A673 (cell line): Measurements from ENCODE around the gene GNPTAB. TPM values are rescaled to one million over a fixed set of nuclear protein-coding genes. Genes with fewer than 3 reads are reported as not detected.

Experiments
- BruUV-seq: library from RNA; stranded (reverse); fragments of 400-500 nt; replicated peaks from 2 replicates; lab custom pipeline; 2021; lab: Mats Ljungman, UMichigan
- CTCF ChIA-PET: fragments of 300-600 bp; sonication (Branson Sonifier 250); formaldehyde crosslinking; loops from one replicate; lab custom pipeline; 2022; ENCODE audit warnings: antibody characterized with exemption; lab: Charles Lee
- POLR2A ChIA-PET: fragments of 300-600 bp; sonication (Branson Sonifier 250); formaldehyde crosslinking; loops from one replicate; lab custom pipeline; 2022; ENCODE audit warnings: antibody characterized with exemption; ENCODE audit not compliant: low non-redundant PET; lab: Charles Lee
- DNase-seq: peaks from one replicate; pipeline ENCODE4 v3.0.0-alpha.2; 2015; ENCODE audit warnings: low spot score
- H3K27ac ChIP-seq: fragments of 200-600 bp; sonication (generic); 2 replicates; pipeline ENCODE4 v1.5.1; 2016; ENCODE audit warnings: mixed run types, low read depth, mild to moderate bottlenecking, mixed read lengths, antibody characterized with exemption, low read length; ENCODE audit not compliant: poor library complexity, severe bottlenecking
- H3K27me3 ChIP-seq: fragments of 200-600 bp; sonication (generic); replicated peaks from 2 replicates; pipeline ENCODE4 v1.6.1; 2017; ENCODE audit warnings: mixed run types, low read depth, mild to moderate bottlenecking, mixed read lengths, antibody characterized with exemption, low read length; ENCODE audit not compliant: insufficient read depth, poor library complexity
- H3K36me3 ChIP-seq: fragments of 200-600 bp; sonication (generic); 2 replicates; pipeline ENCODE4 v1.6.1; 2016; ENCODE audit warnings: mixed run types, mild to moderate bottlenecking, mixed read lengths, antibody characterized with exemption, low read length; ENCODE audit not compliant: insufficient read depth, poor library complexity, severe bottlenecking
- H3K4me1 ChIP-seq: fragments of 200-600 bp; sonication (generic); 2 replicates; pipeline ENCODE4 v1.6.1; 2017; ENCODE audit warnings: mixed run types, mild to moderate bottlenecking, mixed read lengths, antibody characterized with exemption, low read length; ENCODE audit not compliant: insufficient read depth, poor library complexity, severe bottlenecking
- H3K4me3 ChIP-seq: fragments of 200-600 bp; sonication (generic); 2 replicates; pipeline ENCODE4 v1.5.1; 2016; ENCODE audit warnings: low read depth, mixed run types, mild to moderate bottlenecking, mixed read lengths, low read length; ENCODE audit not compliant: poor library complexity, severe bottlenecking
- H3K9me3 ChIP-seq: fragments of 200-600 bp; sonication (generic); 2 replicates; pipeline ENCODE4 v1.6.1; 2016; ENCODE audit warnings: mixed run types, low read depth, mild to moderate bottlenecking, mixed read lengths, antibody characterized with exemption, low read length; ENCODE audit not compliant: poor library complexity, severe bottlenecking
- EZH2 ChIP-seq: fragments of 200-600 bp; sonication (generic); IDR thresholded peaks from 2 replicates; pipeline ENCODE4 v1.6.1; 2017; ENCODE audit warnings: borderline replicate concordance, low read depth, mild to moderate bottlenecking, mixed read lengths, antibody characterized with exemption, low read length; ENCODE audit not compliant: poor library complexity, severe bottlenecking
- intact Hi-C: fragments of 100-400 bp; cut with micrococcal nuclease; formaldehyde crosslinking; loops from one replicate; pipeline ENCODE4 v1.10.0; 2022; ENCODE audit not compliant: unreplicated experiment
- total RNA-seq: library from RNA; stranded (reverse); gene quantifications from 2 replicates; pipeline ENCODE4 v1.2.3, GENCODE V29; 2021
- TF ChIP-seq, protein P1 (sequence below): fragments of 300-800, 200-600 bp; sonication (generic); conservative IDR thresholded peaks from 2 replicates; pipeline ENCODE4 v1.5.1; 2017; ENCODE audit warnings: low read depth, mild to moderate bottlenecking, antibody characterized with exemption, low read length, moderate library complexity, mixed read lengths

GNPTAB gene
- total RNA-seq, 1 experiment from 2014 or later: 19.9 TPM

DNA sequence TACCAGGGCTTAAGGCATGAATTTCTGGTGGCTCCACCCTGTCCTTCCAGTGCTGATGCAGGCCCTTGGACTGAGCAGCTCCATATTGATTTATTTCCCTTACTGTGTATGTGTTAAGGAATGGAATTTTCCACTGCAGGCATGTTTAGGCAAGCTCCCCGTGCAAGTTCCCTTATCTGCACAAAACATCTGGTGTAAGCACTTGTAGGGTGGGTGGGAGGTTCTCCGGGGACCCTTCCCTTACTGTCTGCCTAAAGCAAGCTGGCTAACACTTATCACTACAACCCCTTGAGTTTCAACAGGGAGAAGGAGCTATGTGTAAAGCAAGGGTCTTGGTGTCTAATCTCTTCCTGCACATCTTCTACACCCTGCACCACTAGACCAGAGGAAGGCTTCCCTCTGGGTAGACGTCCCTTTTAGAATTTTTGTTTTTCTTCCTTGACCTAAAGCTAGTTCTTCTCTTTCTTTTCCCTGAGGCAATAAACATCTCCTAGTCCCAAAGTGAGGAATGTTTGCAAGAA lies 24.7 kb upstream of the GNPTAB start:
- intact Hi-C loops: no loop called here
- H3K9me3 ChIP-seq: no peaks in the 10 kb centered on the region
- BruUV-seq: no TSS peak
- H3K4me1 ChIP-seq: peaks cover 8% of the 10 kb centered on the region
- CTCF ChIA-PET: no interaction called here
- POLR2A ChIA-PET: no interaction called here
- no peak overlapping the region for H3K4me3 ChIP-seq
- no peaks in the 10 kb centered on the region for H3K36me3 ChIP-seq
- no peak for TF ChIP-seq EZH2
- TF ChIP-seq, protein P1, sequence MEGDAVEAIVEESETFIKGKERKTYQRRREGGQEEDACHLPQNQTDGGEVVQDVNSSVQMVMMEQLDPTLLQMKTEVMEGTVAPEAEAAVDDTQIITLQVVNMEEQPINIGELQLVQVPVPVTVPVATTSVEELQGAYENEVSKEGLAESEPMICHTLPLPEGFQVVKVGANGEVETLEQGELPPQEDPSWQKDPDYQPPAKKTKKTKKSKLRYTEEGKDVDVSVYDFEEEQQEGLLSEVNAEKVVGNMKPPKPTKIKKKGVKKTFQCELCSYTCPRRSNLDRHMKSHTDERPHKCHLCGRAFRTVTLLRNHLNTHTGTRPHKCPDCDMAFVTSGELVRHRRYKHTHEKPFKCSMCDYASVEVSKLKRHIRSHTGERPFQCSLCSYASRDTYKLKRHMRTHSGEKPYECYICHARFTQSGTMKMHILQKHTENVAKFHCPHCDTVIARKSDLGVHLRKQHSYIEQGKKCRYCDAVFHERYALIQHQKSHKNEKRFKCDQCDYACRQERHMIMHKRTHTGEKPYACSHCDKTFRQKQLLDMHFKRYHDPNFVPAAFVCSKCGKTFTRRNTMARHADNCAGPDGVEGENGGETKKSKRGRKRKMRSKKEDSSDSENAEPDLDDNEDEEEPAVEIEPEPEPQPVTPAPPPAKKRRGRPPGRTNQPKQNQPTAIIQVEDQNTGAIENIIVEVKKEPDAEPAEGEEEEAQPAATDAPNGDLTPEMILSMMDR: no peak
- no peak for DNase-seq
- H3K27ac ChIP-seq: no peak overlapping the region
- H3K27me3 ChIP-seq: no peaks in the 10 kb centered on the region

GRCh38 chr12:101854747-101855146 lies 24.0 kb upstream of the GNPTAB start:
- CTCF ChIA-PET: no interaction called here
- POLR2A ChIA-PET: no interaction called here
- BruUV-seq: no TSS peak

GRCh38 chr12:101852998-101853397 lies 22.2 kb upstream of the GNPTAB start:
- H3K4me1 ChIP-seq: peaks cover 8% of the 10 kb centered on the region
- H3K27ac ChIP-seq: no peak overlapping the region
- no peak for TF ChIP-seq EZH2
- TF ChIP-seq, protein P1: no peak
- no peaks in the 10 kb centered on the region for H3K9me3 ChIP-seq
- H3K36me3 ChIP-seq: no peaks in the 10 kb centered on the region
- ChIA-PET CTCF (no interaction called here), POLR2A (no interaction called here)
- no peak overlapping the region for H3K4me3 ChIP-seq
- DNase-seq: no peak
- no peaks in the 10 kb centered on the region for H3K27me3 ChIP-seq
- intact Hi-C loops: no loop called here
- no TSS peak for BruUV-seq

More at GRCh38 chr12:101854747-101855146, 24.0 kb upstream of the GNPTAB start:
- Histone ChIP-seq H3K27ac (no peak overlapping the region), H3K36me3 (no peaks in the 10 kb centered on the region), H3K9me3 (no peaks in the 10 kb centered on the region), H3K4me1 (peaks cover 8% of the 10 kb centered on the region), H3K4me3 (no peak overlapping the region), H3K27me3 (no peaks in the 10 kb centered on the region)
- intact Hi-C loops: no loop called here
- no peak for TF ChIP-seq EZH2
- TF ChIP-seq, protein P1: no peak
- DNase-seq: no peak
